HL-60 (cell line): Measurements from ENCODE around the gene AP2A2.

Experiments used
- CTCF ChIP-seq: IDR thresholded peaks from one replicate; pipeline ENCODE4 v1.5.1; 2011; ENCODE audit warnings: low read length, control low read depth, inconsistent platforms; ENCODE audit not compliant: insufficient read depth
- GABPA ChIP-seq: IDR thresholded peaks from 2 replicates; pipeline ENCODE4 v1.6.1; 2012; ENCODE audit warnings: low read depth
- POLR2AphosphoS5 ChIP-seq: IDR thresholded peaks from 2 replicates; pipeline ENCODE4 v1.6.1; 2012; ENCODE audit warnings: low read depth
- REST ChIP-seq: IDR thresholded peaks from 2 replicates; pipeline ENCODE4 v1.6.1; 2012; ENCODE audit warnings: low read depth; ENCODE audit not compliant: insufficient replicate concordance

GRCh38 chr11:991711-992307, 66.1 kb downstream of the AP2A2 start:
- TF ChIP-seq CTCF (no peak), REST (no peak), POLR2AphosphoS5 (no peak), GABPA (no peak)
